Activated CD8-positive, alpha-beta memory T cell treated with anti-CD3 and anti-CD28 coated beads for 36 hours (primary cell): ENCODE data around the gene EYS. TPM values are rescaled to one million over a fixed set of nuclear protein-coding genes. Genes with fewer than 3 reads are reported as not detected.

Source experiments
- CTCF ChIA-PET: fragments of 350-600 bp; sonication (Branson Sonifier 250); formaldehyde crosslinking; loops from one replicate; lab custom pipeline; 2021; ENCODE audit warnings: antibody characterized with exemption; lab: Charles Lee
- POLR2A ChIA-PET: fragments of 350-600 bp; sonication (Branson Sonifier 250); formaldehyde crosslinking; loops from one replicate; lab custom pipeline; 2021; ENCODE audit warnings: antibody characterized with exemption; lab: Charles Lee
- total RNA-seq, 2 experiments: library from RNA; stranded (reverse); gene quantifications; one replicate each; pipeline ENCODE4 v1.2.3, GENCODE V29; 2021

EYS gene
- total RNA-seq, 2 experiments from 2014 or later, result not detected

DNA sequence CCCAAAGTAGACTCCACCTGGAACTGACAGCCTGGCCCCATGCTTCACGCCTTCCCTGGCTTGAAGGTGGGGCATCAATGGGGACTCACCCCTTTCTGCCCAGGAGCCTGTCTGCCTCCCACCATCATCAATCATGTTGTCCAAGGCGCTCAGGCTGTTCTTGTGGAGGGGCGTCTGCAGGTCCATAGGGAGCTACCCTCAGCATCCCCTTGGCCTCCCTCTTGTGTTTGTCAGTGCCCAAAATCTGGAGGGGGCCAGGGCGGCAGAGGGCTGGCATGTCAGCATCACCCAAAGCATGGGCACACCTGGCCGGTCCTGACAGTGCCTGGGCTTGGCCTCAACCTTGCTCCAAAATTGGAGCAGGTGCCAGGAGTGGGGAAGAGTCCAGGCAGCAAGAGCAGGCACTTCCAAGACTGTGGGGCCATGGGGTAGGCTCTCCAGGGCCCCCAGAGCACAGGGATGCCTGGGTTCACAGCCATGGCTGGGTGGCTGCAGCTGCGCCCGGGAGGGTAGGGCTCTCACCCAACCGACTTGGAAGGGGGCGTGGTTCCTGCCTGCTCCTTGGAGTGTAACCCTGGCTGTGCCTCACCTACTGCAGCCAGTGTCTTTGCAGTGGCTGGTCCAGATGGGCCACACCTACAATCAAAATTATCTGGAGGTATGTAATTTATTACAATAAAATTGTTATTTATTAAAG lies 903.4 kb downstream of the EYS start:
- ChIA-PET CTCF (no interaction called here), POLR2A (no interaction called here)

DNA sequence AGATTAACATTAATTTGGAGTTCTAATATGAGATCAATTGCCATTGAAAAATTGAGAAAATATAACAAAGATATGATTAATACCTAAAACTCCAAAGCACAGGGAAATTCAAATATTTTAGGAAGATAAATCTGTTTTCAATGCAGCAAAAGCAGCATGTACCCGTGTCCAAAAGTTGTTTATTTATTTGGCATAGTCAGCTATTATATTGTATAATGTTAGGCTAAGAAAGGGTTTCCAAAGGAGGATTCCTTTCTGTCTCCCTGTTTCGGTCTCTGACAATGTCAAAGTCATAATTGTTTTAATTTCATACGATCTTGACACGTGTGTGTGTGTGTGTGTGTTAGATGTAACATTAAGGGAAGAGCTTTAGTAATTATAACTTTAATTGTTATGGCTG lies 914.5 kb downstream of the EYS start:
- POLR2A ChIA-PET, result no interaction called here
- CTCF ChIA-PET, result no interaction called here

DNA sequence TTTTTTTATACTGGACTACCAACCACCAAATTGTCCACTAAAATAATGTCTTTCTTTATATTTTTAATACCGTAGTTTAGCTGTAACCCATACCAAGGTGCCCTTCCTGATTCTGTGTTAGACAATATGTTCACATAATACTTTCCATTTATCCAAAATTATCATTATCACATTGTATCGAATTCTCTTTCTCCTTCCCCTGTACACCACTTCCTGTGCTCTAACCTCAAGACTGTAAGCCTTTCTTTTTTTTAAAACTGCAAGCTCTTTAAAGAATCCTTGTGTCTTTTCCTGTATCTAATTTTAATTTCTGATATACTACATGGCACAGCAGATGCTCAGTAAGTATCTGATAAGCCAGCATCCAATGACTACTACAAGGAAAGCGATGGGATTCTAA lies 917.5 kb downstream of the EYS start:
- CTCF ChIA-PET, result no interaction called here
- POLR2A ChIA-PET, result no interaction called here

DNA sequence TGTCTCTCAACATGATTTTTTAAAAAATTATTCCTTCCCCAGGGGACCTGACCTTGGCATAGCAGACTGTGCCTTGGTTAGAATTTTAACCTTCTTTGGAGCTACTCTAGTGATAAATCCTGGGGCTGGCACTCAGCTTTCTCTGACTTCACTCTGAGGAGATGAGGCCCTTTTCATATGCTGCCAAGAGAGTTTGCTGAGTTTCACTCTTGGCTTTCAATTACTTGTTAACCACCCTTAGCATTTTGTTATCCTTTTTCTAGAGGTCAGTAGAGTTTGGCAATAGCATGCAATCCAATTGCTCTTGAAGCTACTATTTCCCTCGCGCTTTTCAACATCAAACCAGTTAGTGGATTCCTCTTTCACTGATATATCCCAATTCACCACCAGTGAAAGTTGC lies 920.3 kb downstream of the EYS start:
- ChIA-PET CTCF (no interaction called here), POLR2A (no interaction called here)

DNA sequence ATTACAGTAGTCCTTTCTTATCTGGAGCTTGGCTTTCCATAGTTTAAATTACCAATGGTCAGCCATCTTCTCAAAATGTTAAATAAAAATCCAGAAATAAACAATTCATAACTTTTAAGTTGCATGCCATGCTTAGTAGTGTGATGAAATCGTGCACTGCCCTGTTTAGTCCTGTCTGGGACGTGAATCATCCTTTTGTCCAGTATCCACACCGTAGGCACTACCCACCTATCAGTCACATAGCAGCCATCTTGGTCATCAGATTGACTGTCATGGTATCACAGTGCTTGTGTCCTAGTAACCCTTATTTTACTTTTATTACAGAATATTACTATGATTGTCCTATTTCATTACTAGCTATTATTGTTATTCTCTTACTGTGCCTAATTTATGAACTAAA lies 924.1 kb downstream of the EYS start:
- ChIA-PET CTCF (interaction anchor here (0.6 kb wide), 1 partner anchor 734 kb away, joined by 3 read pairs; no protein-coding TSS in a partner anchor), POLR2A (no interaction called here)

DNA sequence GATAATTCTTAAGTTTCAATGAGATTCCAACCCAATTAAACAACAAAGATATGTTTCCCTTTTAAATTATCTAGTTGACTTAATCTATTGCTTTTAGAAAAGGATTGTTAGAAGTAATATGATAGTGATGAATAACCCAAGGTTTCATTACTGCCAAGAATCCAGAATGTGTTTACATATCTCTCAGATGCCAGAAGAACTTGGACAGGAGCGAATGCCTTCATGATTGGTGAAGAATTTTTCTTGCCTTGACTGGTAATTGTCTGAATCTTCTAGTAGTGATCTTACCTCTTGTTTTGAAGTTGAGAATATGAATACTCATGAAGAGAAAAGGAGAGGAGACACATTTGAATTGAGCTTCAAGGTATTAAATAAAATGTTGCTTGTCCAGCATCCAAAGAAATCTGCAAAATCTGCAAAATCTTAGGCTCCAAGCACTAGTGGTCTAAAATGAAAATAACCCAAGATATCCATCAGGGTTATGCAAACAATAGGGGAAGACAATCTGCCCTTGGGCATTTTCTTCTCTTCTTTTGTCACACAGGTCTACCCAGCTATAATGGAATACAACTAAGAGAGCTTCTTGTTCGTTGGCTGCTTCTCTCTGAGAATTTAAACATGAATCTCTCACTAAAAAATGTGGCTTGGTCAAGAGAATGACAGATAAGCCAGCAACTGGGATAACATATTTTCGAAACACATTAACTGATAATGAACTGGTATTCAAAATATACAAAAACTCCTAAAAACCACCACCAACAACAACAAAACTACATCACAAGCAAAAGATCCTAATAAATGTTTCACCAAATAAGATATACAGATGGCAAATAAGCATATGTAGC lies 928.9 kb downstream of the EYS start:
- POLR2A ChIA-PET, result no interaction called here
- CTCF ChIA-PET, result no interaction called here

DNA sequence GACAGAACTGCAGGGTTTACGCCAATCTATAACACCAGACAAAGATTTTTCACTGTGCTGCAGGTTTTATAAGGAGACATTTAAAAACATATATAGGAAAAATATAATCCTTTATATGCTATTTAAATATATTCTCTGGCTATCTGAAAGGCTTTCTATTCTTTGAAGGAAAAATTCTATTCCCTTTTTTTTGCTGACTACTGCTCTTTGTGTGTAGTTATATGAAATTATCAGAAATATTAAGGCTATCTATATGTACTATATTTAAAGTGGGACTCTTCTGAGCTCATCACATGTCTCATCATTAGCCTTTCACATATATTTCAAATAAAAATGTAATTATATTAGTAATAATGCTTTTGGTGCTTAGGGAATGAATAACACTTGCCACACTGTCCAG lies 930.7 kb downstream of the EYS start:
- CTCF ChIA-PET, result no interaction called here
- POLR2A ChIA-PET, result no interaction called here

DNA sequence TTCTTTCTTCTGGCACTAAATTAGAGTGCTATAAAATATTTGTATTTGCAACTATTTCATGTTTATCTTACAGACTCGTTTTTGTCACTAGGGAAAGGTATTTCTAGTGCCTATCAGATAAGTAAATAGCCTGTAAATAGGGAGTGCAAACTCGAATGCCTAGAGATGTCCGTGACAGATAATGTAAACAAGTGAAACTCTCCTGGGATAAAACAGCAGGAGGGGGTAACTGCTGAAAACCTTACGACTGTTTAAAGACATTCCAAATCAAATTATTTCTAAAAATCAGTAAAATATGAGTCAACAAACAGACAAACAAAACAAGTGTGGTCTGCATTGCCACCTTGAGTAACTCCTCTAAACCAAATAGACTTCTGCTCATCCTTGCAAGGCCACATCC lies 932.1 kb downstream of the EYS start:
- ChIA-PET POLR2A (no interaction called here), CTCF (no interaction called here)

DNA sequence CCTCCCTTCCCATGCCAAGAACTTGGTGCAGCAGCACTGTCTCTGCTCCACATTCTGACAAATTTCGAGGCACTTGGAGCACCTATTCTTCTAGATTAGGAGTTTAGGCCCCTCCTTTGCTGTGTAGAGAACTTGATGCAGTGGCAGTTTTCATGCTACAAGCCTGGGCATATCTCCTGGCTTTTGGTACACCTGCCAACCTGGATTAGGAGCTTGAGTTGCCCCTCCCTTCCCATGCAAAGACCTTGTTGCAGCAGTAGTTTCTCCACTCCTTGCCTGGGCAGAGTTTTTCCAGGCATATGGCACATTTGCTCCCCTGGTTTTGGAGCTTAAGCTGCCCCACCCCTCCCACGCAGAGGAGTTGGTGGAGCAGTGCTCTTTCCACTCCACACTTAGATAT lies 956.1 kb downstream of the EYS start:
- ChIA-PET CTCF (no interaction called here), POLR2A (no interaction called here)

DNA sequence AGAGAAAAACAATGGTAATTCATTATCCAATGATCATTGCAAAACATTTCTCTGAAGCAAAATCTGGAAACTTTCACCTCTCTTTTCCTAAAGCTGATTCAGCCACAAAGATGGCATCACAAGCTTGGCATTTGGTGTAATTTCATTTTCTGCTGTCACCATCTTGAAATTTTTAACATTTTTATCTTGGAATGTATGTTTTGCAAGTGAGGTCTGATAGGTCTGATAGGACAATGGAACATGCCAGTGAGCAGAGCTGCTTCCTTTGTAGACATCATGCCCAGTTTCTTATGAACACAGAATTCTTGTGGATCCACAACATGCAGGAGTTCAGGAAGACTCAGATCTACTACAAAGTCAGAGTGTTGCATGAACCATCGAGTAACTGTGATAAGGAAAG lies 969.6 kb downstream of the EYS start:
- CTCF ChIA-PET, result no interaction called here
- POLR2A ChIA-PET, result no interaction called here

DNA sequence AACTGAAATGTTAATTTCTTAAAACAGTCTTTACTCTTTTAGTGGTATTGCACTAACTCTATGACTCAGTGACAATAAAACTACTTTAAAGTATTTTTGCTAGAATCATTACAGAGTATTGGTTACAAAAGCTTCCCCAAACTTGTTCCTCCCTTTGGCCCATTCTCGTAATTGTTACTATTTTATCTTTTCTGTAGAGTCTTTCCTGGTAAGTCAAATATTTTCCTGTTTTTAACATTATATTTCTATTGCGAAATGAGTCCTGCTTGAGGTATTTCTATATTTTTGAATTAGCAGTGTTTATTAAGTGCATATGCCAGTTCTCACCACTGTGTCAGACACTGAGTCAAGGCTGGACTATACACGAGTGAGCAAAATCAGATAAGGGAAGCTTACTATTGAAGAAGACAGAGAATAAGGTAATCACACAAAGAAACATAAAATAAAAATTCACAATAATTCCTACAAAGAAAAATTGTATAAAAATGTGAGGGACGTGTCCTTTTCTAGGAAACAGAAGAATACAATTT lies 970.5 kb downstream of the EYS start:
- POLR2A ChIA-PET, result no interaction called here

DNA sequence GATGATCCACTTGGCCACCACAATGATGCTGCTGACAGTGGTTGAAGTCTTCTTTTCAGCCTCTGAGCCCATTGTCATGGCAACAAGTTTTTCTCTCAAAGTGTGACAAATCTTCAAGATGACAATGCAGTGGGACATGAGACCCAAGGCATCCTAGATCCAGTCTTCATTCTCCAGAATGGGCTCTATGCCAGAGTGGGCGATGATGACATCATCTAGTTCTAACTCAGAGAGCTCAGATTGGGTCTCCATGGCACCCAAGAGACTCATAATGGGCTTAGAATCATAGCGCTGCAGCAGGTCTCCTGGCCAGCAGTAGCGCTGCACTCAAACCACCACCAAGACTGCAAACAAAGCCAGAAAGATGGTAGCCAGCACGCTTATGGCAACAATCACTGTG lies 973.6 kb downstream of the EYS start:
- POLR2A ChIA-PET, result no interaction called here
- CTCF ChIA-PET, result no interaction called here

More for the DNA sequence above, 970.5 kb downstream of the EYS start:
- CTCF ChIA-PET, result no interaction called here

DNA sequence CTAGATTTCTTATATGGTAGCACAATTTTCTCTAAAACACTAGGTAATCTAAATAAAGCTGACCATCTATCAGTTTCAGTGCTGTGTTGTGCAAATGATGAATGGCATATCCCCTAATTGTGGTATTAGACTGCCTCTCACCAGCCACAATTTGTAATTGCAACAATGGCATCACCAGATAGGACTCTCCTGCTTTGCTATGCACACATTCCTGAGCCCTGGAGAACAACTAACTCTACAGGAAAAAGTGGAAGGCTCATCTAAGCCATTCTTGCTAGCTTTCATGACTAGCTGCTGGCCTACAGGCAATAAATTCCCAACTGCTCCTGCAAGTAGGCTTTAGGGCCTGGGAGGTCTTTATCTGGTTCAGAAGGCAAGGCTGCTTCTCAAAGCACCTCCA lies 974.1 kb downstream of the EYS start:
- CTCF ChIA-PET, result no interaction called here
- POLR2A ChIA-PET, result no interaction called here

DNA sequence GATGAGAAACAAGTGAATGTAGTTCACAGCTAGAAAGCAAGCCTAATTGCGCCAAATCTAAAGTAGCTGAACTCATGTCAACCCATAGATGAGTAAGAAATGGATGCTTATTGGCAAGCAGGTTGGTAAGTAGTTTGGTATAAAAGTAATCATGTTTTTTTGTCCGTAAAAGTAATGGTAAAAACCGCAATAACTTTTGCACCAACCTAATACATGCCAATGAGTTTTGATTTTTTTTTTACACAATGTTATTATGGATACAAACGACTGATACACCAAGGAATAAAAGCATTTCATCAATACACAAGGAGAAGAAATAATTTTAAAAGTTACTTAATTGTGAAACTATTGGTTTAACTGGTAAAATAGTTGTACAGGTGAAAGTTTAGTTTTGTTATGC lies 977.5 kb downstream of the EYS start:
- CTCF ChIA-PET, result no interaction called here
- POLR2A ChIA-PET, result no interaction called here

DNA sequence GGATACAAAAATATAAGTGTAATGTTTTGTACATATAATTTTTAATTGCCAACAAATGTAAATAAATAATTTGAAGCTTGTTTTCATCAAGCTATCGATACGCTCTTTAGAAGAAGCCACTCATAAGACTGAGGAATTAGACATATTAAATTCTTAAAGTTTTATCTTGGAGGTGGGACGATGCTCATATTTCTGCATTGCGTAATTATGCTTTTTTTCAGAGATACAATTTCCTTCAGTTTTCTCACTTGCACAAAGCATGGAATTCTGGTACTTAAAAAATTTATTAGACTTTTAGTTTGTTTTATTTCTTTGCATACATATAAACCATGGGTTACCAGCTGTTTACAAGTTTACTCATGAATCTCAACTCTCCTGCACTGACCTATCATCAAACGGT lies 980.0 kb downstream of the EYS start:
- ChIA-PET CTCF (no interaction called here), POLR2A (no interaction called here)

DNA sequence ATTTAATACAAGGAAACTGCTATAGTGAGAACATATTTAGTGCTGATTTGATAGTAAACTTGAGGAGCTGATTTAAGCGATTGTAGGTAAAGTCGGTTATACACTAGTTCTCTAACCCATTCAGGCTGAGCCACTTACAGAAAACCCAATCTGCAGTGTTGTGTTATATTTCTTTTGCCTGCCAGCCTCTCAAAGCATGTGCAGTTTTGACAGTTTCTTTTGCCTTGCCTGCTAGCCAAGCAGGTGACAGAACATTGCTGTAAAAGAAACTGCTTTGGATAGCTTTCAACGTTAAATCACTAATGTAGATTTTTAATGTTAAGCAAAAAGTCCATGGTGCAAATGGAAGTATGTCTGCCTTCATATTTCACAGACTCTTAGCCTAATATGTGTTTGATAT lies 982.9 kb downstream of the EYS start:
- ChIA-PET POLR2A (no interaction called here), CTCF (no interaction called here)

DNA sequence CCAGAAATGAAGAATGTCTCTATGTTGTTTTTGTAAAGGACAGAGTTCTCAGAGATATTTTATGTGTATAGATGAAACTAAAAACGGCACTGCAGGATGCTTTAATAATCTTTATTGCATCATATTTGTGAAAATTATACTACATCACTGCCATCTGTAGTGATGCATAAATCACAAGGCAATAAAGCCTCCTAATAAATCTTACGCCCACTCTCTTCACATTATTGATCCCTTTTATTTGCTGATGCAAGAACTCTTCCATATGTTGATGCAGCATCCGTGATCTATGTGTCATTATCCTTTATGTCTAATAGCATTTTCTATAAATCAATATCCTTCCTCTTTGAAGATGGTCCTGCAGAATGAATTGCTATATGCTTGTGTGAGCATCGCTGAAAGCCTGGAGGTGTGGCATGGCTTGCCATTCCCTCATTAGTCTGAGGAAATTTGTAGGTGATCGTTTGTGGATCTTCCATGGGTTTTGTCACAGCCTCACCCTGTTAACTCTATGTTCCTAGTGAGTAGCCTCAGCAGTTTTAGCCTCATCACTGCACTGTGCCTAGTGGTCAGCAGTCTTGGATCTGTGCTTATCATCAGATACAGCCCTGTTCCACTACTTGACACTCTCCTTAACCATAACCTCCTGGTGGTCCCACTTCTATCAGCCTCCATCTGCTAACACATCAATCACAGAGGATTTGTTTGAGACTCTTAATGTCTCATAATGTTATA lies 983.5 kb downstream of the EYS start:
- ChIA-PET POLR2A (no interaction called here), CTCF (no interaction called here)

DNA sequence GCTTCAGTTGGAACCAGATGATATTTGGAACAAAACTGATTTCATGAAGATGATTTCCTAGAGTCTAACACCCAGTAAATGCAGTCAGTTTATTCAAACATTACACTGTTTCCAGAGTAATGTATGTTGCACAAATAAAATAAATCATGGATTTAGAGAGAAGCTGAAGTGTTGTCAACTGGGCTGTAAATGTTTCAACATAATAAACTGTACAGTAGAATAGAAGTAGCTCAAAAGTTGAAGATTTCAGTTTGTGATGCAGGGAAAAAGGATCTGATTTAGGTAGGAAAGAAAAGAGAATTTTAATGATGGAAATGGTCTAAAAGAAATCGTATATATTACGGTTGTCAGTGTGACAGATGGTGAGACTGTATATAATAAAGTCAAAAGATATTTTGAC lies 985.2 kb downstream of the EYS start:
- CTCF ChIA-PET, result no interaction called here
- POLR2A ChIA-PET, result no interaction called here

DNA sequence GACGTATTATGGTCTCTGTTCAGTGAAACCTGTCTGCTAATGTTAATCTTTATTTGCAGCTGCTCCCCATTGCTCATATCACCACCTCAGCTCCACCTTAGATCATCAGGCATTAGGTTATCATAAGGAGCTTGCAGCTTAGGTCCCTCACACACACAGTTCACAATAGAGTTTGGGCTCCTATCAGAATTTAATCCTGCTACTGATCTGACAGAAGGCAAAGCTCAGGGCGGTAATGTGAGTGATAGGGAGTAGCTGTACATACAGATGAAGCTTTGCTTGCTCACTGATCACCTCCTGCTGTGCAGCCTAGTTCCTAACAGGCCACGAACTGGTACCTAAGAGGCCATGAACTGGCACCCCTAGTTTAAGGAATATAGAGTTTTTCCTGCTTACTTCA lies 989.7 kb downstream of the EYS start:
- ChIA-PET CTCF (no interaction called here), POLR2A (no interaction called here)

DNA sequence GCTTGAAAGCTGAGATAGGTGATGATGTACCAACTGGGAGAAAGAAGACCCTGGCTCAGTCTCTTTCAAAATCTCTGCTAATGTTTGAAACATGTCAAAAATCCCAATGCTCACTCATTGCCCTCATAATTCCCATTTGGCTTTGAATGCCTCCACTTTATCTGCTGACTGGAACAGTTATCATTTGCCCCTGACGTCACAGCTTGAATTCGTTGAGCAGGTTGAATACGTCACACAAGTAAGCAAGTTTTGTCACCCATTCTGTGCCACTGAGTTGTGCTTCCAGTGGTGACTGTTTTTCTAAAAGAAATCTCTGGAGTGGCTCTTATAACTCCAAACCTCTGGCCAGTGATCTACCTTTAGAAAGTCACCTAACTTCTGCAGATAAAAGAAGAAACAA lies 991.4 kb downstream of the EYS start:
- POLR2A ChIA-PET, result no interaction called here
- CTCF ChIA-PET, result no interaction called here
